ENCODE data around the gene FOXP2.
"Not testable (repeated sequence)": the region's sequence is repeated elsewhere in the genome, so short reads cannot be mapped to it uniquely, and the experiment has no call there.

Gene FOXP2

GRCh38 chr7:114414156-114415063 is at the start of gene FOXP2:
Gene FOXP2 (plus strand): TSS chr7:114414815. CDS start chr7:114426512, 11,697 bp downstream.
- no peak for DNase-seq (ENCODE audit: low spot score)

GRCh38 chr7:114365791-114366190 is 48.8 kb upstream of the FOXP2 start:
- DNase-seq (ENCODE audit: low spot score) = no peak

GRCh38 chr7:114368492-114368891 is 46.1 kb upstream of the FOXP2 start:
- DNase-seq (ENCODE audit: low spot score) = no peak

GRCh38 chr7:114369294-114369693 is 45.3 kb upstream of the FOXP2 start:
- no peak for DNase-seq (ENCODE audit: low spot score)

- DNase-seq (ENCODE audit: low spot score) = no peak
These were observed 42.0 kb upstream of the FOXP2 start for GRCh38 chr7:114372619-114373018.

- no peak for DNase-seq (ENCODE audit: low spot score)
These were observed 38.7 kb upstream of the FOXP2 start for GRCh38 chr7:114375907-114376306.

GRCh38 chr7:114383946-114384345 is 30.7 kb upstream of the FOXP2 start:
- not testable (repeated sequence) for DNase-seq (ENCODE audit: low spot score)

- not testable (repeated sequence) for DNase-seq (ENCODE audit: low spot score)
These were observed 30.3 kb upstream of the FOXP2 start for GRCh38 chr7:114384346-114384745.

GRCh38 chr7:114388021-114388420 is 26.6 kb upstream of the FOXP2 start:
- no peak for DNase-seq (ENCODE audit: low spot score)

- DNase-seq (ENCODE audit: low spot score) = no peak
These were observed 21.9 kb upstream of the FOXP2 start for GRCh38 chr7:114392686-114393085.

- no peak for DNase-seq (ENCODE audit: low spot score)
These were observed 11.6 kb upstream of the FOXP2 start for GRCh38 chr7:114402876-114403635.

- DNase-seq (ENCODE audit: low spot score) = peak; percentile 14
These were observed 9.2 kb upstream of the FOXP2 start for GRCh38 chr7:114405427-114405826.

GRCh38 chr7:114409750-114410149 is 4.9 kb upstream of the FOXP2 start:
- no peak for DNase-seq (ENCODE audit: low spot score)

- no peak for DNase-seq (ENCODE audit: low spot score)
These were observed 2.1 kb upstream of the FOXP2 start for GRCh38 chr7:114412548-114412947.

- DNase-seq (ENCODE audit: low spot score) = no peak
These were observed 857 bp upstream of the FOXP2 start for GRCh38 chr7:114413761-114414155.

GRCh38 chr7:114415064-114415989 is 712 bp downstream of the FOXP2 start:
- no peak for DNase-seq (ENCODE audit: low spot score)

GRCh38 chr7:114416129-114416990 is 1.7 kb downstream of the FOXP2 start:
- DNase-seq (ENCODE audit: low spot score) = no peak

GRCh38 chr7:114417290-114417689 is 2.7 kb downstream of the FOXP2 start:
- no peak for DNase-seq (ENCODE audit: low spot score)

GRCh38 chr7:114418117-114418516 is 3.5 kb downstream of the FOXP2 start:
- no peak for DNase-seq (ENCODE audit: low spot score)

GRCh38 chr7:114419441-114420272 is 5.0 kb downstream of the FOXP2 start:
- no peak for DNase-seq (ENCODE audit: low spot score)
